Measurements from ENCODE around the gene PLEKHN1.
"Not testable (repeated sequence)": the region's sequence is repeated elsewhere in the genome, so short reads cannot be mapped to it uniquely, and the experiment has no call there.

DNA sequence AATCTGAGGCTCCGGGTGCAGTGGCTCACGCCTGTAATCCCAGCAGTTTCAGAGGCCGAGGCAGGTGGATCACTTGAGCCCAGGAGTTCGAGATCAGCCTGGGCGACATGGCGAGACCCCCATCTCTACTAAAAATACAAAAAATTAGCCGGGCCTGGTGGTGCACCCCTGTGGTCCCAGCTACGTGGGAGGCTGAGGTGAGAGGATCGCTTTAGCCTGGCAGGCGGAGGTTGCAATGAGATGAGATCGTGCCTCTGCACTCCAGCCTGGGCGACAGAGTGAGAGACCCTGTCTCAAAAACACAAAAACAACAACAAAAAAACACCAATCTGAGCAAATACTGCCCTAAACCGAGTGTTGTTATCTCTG, 46.4 kb downstream of the PLEKHN1 start:
- TF ChIP-seq, protein P1, sequence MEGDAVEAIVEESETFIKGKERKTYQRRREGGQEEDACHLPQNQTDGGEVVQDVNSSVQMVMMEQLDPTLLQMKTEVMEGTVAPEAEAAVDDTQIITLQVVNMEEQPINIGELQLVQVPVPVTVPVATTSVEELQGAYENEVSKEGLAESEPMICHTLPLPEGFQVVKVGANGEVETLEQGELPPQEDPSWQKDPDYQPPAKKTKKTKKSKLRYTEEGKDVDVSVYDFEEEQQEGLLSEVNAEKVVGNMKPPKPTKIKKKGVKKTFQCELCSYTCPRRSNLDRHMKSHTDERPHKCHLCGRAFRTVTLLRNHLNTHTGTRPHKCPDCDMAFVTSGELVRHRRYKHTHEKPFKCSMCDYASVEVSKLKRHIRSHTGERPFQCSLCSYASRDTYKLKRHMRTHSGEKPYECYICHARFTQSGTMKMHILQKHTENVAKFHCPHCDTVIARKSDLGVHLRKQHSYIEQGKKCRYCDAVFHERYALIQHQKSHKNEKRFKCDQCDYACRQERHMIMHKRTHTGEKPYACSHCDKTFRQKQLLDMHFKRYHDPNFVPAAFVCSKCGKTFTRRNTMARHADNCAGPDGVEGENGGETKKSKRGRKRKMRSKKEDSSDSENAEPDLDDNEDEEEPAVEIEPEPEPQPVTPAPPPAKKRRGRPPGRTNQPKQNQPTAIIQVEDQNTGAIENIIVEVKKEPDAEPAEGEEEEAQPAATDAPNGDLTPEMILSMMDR (conservative IDR thresholded peaks at IDR 0.05; ENCODE audit: low read depth, low read length): not testable (repeated sequence)
- not testable (repeated sequence) for TF ChIP-seq EZH2 (IDR thresholded peaks at IDR 0.05; ENCODE audit: borderline replicate concordance, low read depth, low read length, poor library complexity, severe bottlenecking)

Data from A673 (cell line).